HG02938 (cell line): ENCODE measurements around the gene FAM221A.
"Not testable (repeated sequence)": the region's sequence is repeated elsewhere in the genome, so short reads cannot be mapped to it uniquely, and the experiment has no call there.

Experiments
- ATAC-seq: cut with Tn5 transposase; IDR thresholded peaks from one replicate; pipeline ENCODE4 v1.9.1; 2021; ENCODE audit warnings: mild to moderate bottlenecking, moderate library complexity; ENCODE audit not compliant: unreplicated experiment

The FAM221A gene

DNA sequence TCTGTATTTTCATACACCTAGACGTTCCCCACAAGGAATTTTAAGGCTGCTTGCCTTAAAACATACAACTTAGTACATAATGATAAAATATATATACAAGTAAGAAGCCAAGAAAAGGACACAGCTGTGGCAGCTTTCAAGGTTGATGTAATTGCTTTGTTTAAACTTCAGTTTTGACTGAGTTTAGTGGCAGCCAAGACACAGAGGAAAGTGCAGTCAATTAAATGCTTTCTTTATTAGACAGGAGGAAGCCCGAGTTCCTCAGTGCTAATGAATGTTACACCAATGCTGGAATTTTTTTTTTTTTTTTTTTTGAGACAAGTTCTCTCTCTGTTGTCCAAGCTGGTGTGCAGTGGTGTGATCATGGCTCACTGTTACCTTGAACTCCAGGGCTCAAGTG is 18.8 kb downstream of the FAM221A start:
- ATAC-seq, result no peak

GRCh38 chr7:23700046-23700445 is 20.0 kb downstream of the FAM221A start:
- ATAC-seq, result no peak

DNA sequence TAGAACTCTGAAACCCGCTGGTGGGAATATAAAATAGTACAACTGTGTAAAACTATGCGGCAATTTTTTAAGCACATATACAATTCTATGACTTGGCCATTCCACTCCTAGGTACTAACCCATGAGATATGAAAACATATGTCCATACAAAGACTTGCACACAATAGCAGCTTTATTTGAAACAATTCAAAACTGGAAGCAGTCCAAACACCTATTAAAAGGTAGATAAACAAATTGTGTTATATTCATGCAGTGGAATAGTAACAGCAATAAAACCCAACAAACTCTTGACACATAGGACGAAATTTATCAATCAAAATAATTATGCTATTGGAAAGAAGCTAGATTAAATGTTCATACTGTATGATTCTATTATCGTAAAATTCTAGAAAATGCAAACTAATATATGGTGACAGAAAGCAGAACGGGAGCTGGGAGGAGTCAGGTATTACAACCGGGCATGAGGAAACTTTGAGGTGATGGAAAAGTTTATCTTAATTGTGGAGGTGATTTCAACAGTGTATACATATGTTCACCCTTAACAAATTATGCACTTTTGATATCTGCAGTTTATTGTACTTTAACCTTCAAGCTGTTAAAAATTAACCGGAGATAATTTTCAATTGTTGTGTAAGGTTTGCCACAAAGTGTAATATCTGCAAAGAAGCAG is 29.2 kb downstream of the FAM221A start:
- ATAC-seq, result no peak

- no peak for ATAC-seq
These were observed 30.0 kb downstream of the FAM221A start, which contains the start of gene STK31 for GRCh38 chr7:23710000-23710399. Gene STK31 (plus strand): TSS chr7:23710219. CDS start chr7:23710286, 67 bp downstream.

- ATAC-seq, result no peak
These were observed 32.6 kb downstream of the FAM221A start for GRCh38 chr7:23712368-23713284.

- ATAC-seq, result no peak
These were observed 33.5 kb downstream of the FAM221A start for GRCh38 chr7:23713285-23714149.

GRCh38 chr7:23714150-23714464 is 34.1 kb downstream of the FAM221A start:
- no peak for ATAC-seq

DNA sequence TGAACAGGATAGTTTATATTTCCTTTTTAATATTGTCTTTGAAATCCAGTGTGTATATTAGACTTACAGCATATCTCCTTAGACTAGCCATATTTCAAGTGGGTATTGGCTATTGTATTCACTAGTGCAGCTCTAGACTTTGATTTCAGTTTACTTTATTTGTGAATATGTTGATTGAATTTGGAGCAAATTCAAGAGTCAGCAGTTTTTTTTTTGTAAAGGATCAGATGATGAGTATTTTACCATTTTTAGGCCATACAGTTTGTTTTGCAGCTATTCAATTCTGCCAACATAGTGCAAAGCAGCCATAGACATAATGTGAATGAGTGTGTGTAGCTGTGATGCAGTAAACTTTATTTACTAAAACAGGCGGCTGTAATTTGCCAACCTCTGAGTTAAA is 34.6 kb downstream of the FAM221A start:
- no peak for ATAC-seq

DNA sequence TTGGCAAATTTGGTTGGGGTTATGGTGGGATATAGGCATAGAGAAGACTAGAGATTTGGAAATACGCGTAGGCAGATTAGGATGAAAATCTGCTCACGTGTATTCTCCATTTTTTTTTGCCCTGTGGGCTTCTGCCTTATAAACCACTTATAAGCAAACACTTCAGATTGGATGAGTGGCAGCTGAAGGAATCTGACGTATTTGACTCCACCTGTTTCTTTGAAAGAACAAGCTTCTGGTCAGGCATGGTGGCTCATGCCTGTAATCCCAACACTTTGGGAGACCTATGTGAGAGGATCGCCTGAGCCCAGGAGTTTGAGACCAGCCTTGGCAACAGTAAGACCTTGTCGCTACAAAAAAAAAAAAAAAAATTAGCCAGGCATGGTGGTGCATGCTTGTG is 35.1 kb downstream of the FAM221A start:
- ATAC-seq, result no peak

GRCh38 chr7:23717788-23718187 is 37.8 kb downstream of the FAM221A start:
- ATAC-seq, result no peak

DNA sequence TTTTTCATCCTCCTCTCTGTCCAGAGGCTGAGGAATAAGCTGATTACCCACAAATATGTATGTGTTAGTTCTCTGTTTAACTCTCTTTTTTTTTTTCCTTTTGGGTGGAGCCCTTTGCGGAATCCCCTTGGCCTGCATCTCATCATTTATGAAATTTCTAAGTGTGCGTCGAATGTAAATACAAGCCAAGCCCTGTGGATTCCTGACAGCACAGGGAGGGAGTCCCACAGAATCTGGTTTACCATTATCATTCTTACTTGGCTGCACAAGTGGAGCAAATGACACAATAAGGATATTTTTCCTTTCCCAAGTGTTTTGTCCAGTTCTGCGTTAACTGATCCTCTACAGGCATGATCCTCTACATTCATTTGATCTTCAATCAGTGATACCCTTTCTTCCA is 41.5 kb downstream of the FAM221A start:
- no peak for ATAC-seq

GRCh38 chr7:23722587-23723216 is 42.7 kb downstream of the FAM221A start:
- ATAC-seq, result not testable (repeated sequence)

DNA sequence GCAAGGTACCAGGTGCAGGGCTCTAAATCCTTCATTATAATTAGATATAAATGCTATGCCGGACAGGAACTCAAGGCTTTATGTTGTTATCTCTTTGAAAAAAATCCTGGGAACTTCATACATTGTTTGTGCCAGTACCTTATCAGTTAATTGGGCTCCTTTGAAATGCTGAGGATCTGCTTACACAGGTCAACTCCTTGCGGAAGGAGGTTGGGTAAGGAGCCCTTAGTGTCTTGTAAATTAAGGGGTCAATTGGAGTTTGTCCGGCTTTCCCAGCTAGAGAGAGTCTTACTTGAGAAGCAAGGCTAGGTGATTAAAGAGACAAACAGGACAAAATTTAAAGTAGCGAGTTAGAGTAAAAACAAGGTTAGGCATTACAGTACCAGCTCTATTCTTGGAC is 44.1 kb downstream of the FAM221A start:
- ATAC-seq, result not testable (repeated sequence)

GRCh38 chr7:23742051-23742450 is 62.1 kb downstream of the FAM221A start:
- ATAC-seq, result no peak

- ATAC-seq, result no peak
These were observed 63.2 kb downstream of the FAM221A start for GRCh38 chr7:23743226-23743625.

- ATAC-seq, result no peak
These were observed 66.6 kb downstream of the FAM221A start for GRCh38 chr7:23746629-23747028.

- ATAC-seq, result no peak
These were observed 71.9 kb downstream of the FAM221A start for GRCh38 chr7:23751852-23752251.
